CD4-positive, alpha-beta T cell treated with Interleukin-12 subunit alpha and Interleukin-12 subunit beta, for 1 hour (primary cell): ENCODE results near the gene CBR3.
A peak's percentile ranks its signal among the peaks of the same experiment; 100 is the strongest.
"Not testable (repeated sequence)": the region's sequence is repeated elsewhere in the genome, so short reads cannot be mapped to it uniquely, and the experiment has no call there.

ENCODE experiments used
- DNase-seq: peaks from one replicate; pipeline ENCODE4 v3.0.0-alpha.2; 2020

The CBR3 gene

DNA sequence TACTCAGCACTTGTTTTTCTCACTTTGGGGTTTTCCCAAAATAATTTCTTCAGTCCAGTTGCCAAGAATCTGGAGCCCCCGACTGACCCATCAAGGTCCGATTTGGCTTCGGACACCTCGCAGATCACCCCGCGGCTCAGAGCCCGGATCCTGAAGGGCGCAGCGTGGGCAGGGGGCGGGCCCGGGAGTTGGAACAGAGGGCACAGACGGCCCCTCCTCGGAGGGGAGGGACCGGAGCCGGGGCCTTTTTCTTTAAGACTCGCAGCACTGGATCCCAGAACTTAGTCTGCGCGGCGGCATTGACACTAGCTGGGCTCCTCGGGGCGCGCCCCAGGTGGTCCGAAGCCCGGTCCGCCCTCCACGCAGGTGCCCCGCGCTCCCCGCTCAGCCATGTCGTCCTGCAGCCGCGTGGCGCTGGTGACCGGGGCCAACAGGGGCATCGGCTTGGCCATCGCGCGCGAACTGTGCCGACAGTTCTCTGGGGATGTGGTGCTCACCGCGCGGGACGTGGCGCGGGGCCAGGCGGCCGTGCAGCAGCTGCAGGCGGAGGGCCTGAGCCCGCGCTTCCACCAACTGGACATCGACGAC is at the start of gene CBR3:
CBR3 (plus strand) TSS at position 277 of the 588 bp plus-strand sequence; CDS start at position 391, 114 bp downstream.
- peak; percentile 46 for DNase-seq

DNA sequence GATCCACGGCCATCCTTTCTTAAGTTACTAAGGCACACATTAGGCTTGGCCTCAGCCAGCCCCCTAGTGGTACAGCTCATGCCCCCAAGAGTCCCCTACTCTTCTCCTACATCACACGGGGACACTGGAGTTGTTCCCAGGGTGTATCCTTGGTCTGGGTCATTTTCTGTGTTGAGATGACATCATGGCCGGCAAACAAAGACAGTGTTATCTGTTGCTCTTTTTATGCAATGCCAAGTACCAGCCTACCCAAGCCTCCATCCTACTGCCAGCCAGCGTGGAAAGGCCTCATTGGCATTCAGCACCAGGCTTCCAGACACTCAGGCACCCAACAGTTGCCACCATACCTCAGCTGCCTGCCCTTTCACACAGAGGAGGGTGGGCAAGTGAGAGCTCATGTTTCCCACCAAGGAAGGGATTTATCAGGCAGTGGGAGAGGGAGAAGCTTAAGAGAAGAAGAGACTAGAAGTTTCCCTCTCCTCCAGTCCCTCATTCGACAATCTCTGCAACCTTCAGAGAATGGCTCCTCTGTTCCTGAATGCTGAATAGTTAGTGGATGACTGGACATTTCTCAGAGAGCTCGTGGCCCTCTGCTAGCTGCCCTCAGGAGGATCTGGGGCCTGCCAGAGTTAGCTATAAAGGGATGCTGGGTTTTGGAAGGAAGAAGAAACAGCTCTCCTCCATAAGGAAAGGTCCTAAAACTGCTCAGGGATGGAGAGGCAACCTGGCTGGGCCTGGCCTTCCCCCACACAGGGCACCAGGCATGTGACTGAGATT is 47.3 kb upstream of the CBR3 start:
- no peak for DNase-seq

DNA sequence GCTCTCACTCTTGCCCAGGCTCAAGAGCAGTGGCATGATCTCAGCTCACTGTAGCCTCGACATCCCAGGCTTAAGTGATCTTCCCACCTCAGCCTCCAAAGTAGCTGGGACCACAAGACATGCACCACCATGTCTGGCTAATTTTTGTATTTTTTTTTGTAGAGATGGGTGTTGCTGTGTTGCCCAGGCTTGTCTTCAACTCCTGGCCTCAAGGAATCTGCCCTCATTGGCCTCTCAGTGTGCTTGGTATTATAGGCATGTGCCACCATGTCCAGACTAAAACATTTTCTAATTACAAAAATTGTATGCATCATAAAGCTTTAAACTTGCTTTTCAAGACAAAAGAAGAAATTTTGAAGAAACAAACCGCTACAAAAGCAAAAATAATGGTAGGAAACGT is 44.9 kb upstream of the CBR3 start:
- DNase-seq, result no peak

DNA sequence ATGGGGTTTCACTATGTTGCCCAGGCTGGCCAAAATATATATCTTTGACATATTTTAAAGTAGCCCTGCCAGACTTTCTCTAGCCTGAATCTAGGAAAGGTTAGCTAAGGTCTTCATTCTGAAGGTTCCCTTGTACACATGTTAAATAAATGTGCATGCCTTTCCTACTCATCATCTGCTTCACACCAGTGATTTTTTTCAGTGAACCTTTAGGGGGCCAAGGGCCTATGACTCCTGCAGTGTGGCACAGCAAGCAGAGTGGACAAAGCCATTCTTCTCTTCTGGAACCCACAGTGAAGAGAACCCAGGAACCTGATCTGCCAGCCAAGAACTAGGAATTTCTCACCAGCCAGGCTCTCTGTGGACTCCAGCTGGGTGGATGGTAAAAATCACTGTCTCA is 42.2 kb upstream of the CBR3 start:
- DNase-seq, result no peak

DNA sequence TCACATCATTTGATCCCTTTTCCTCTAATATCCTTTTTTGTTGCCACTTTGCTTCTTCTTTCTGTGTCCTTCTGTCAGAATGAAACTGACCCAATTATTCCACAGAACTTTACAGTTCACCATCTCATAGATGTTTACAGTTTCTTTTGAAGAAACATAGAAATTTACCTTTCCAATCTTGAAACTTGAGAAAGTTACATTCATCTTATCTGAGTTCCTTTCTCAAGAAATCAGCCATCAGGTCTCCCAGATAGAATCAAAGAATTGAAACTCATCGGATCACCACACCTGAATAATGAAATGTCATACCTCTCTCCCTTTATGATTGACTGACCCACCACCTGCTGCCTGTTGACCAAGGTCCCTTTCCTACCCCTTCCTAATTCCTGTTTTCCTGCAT is 41.4 kb upstream of the CBR3 start:
- no peak for DNase-seq

DNA sequence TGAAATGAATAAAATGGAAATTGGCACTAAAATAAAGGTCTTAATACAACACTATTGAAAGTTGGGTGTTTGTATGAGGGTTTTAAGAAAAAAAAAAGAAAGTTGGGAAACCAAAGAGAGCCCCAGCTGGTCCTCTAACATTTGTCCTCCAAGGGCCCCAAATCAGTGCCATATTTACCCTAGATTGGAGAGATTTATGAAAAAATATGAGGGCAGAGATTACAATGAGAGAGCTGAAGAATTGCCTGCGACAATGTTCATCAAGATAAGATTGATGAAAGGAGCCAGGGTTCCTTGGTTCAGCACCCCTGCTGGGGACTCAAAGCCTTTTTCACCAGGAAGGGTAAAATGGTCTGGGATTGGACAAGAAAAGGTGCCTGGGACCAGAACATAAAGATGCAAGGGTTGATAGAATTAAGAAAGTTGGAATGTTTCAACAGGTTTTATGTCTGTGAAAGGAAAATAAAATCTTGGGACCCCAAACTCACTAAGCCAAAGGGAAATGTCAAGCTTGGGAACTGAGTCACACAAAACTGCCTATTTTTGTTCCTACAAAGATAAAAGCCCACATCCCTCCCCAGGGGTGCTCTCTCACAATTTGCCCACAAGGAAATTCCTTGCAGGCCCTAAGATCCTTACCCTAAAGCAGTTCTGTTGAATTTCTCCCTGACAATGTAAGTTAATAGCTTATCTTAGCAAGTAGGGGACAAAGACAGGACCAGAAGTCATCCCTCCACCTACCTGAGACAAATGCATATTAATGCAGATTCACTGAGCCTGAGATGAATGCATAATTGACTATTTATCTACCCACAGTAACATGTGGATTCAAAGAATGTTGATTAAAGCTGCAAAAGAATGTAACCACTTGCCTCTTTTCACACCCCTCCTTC is 38.2 kb upstream of the CBR3 start:
- no peak for DNase-seq

DNA sequence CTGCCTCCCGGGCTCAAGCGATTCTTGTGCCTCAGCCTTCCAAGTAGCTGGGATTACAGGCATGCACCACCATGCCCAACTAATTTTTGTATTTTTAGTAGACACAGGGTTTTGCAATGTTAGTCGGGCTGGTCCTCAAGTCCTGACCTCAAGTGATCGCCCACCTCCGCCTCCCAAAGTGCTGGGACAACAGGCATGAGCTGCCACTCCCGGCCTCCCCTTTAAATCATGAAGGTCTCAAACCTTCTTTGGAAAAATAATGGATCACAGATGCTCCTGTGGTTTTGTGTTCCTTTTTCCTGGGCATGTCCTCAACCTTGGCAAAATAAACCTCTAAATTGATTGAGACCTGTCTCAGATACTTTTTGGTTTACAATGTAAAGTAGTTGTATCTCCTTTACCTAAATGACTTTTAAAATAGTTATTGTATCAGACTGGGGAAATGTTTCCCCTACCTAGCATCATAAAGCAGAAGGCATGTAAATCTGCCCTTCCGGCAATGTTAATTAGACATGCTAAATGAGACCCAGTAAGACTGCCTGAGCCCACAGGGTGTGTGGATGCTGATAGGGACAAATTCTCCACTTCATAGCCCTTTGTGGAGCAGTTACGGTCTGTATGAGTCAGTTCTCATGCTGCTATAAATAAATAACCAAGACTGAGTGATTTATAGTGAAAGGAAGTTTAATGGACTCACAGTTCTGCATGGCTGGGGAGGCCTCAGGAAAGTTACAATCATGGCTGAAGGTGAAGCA is 37.3 kb upstream of the CBR3 start:
- no peak for DNase-seq

DNA sequence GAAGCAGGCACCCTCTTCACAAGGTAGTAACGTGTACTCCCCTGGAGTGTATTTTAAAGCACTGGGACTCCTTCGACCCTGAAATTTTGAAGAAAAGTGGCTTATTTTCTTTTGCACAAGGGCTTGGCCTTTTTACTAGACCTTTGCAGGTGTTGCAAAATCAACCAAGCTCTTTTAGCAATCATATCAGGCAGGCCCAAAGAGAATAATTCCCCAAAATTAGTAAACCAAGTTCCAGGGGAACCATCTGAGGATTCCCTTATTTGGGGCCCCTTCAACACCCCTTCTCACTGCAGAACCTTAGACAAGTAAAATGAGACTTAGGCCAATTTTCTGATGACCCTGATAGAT is 36.7 kb upstream of the CBR3 start:
- no peak for DNase-seq

DNA sequence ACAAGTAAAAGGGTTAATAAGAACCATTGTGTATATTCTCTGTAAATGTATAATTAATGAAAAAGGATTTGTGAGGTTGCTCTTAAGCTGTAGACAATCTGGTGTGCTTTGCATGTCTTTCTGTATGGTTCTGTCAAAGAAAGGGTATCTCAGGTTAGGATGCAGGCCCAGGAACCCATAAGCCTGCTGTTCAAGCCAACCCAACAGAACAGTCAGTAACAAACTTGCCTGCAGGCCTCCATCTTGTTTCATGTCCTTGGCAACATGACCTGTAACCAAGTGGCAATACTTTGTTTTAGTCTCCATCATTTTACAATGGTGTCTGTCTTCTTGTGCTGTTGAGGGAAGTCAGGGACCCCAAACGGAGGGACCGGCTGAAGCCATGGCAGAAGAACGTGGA is 35.9 kb upstream of the CBR3 start:
- DNase-seq, result no peak

DNA sequence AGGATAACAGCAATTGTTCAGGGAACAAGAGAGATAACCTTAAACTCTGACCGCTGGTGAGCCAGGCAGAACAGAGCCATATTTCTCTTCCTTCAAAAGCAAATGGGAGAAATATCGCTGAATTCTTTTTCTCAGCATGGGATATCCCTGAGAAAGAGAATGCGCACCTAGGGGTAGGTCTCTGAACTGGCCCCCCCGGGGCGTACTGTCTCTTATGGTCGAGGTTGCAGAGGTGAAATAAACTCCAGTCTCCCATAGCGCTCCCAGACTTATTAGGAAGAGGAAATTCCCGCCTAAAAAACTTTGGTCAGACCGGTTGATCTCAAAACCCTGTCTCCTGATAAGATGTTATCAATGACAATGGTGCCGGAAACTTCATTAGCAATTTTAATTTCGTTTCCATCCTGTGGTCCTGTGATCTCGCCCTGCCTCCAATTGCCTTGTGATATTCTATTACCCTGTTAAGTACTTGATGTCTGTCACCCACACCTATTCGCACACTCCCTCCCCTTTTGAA is 35.1 kb upstream of the CBR3 start:
- DNase-seq, result not testable (repeated sequence)

DNA sequence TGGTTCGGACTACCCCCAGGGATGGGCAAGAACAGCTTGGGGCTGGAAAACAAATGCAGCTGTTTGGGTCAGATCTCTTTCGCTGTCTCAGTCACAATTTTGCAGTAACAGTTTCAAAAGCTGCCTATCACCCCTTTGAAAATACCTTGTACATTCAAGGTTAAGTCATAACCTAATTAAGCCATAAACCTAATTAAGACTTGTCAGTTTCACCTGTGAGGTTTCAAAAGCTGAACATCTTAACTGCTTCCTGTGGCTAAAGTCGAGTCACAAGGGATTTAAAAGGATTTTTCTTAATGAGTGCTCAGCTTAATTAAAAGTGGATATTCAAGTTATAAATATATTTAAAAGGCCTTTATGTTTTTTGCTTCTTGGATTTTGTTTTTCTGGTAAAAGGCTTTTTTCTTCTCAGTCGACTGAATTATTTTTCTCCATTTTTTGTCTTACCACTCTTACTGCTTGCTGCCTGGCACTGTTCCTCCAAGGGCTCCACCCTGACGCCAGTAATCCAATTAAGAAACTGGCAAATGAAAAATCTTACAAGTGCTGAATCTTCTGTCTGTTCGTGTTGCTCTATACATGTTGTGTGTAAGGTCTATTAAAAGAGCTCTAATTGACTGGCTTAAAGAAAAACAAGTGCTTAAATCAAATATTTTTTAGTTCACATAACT is 33.8 kb upstream of the CBR3 start:
- DNase-seq, result no peak

DNA sequence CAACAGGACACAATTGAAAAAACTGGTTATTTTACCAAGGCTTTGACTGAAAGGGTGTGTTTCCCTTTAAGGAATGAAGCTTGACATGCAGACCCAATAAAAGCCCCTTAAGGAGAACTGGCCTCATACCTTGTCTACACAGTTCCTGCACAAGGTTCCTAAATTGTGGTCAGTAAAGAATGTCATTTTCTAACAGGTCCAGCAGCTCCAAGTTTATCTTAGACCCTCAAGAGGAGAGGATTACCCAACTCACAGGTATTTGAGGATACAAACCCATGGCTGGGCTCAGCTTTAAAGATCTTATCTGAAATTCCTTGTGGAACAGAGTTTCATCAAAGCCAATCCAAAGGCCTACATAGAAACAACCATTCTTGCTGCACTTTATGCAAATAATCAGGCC is 31.4 kb upstream of the CBR3 start:
- DNase-seq, result no peak

DNA sequence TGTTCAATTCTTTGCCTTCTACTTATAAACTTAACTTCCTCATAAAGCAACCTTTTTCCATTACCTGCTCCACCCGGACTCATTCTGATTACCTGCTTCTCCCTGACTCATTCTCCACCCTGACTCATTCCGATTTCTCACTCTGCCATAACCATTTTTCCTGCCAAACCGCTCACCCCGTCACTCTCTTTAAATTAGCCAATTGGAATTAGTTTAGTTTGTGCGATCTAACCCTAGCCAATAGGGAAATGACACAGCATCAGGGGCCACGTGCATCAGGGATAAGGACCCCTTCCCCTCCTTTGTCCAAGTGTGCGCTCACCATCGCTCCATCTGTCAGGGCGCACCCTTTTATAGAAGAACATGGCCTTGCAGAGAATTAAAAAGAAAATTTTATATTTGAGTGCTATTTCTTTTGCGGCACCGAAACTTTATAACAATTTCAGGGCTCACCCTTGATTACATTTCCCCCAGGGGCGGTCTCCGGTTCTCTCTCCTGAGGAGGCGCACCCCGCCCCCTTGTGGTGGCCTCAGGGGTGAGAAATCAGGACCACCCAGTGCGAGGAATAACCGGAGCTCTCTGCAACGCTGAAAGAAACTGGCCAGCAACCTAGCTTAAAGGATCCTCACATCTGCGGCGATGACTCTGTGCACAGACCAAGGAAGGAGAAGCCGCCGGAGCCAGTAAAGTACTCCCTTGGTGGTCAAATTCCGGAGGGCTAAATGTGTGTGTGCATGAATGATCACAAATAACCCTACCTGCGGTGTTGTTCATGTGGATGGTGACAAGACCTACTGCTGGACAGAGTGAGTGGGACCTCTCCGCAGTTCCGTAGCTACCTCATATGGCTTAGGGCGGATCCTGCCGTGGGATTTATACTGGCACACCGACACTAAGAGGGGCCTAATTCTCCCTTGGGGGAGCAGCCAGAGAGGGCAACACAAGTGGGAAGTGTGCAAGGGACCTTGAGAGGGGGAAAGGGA is 30.3 kb upstream of the CBR3 start:
- peak; percentile 45 for DNase-seq

DNA sequence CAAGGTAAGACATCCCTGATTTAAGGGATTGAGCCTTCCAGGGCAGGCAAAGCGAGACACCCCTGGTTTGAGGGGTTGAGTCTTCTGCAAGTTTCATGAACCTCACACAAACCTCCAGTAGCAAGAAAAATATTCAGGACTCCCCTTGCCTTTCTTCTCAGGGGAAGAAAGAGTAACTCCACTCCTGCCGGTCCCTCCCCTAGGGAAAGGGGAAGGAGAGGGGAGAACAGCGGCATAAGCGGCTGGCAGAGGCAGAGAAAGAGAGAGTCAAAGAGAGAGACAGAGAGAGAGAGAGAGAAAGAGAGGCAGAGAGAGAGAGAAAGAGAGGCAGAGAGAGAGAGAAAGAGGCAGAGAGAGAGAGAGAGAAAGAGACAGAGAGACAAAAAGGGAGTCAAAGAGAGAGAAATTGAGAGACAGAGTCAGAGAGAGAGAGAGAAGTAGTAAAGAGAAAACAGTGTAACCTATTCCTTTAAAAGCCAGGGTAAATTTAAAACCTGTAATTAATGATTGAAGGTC is 29.5 kb upstream of the CBR3 start:
- no peak for DNase-seq

DNA sequence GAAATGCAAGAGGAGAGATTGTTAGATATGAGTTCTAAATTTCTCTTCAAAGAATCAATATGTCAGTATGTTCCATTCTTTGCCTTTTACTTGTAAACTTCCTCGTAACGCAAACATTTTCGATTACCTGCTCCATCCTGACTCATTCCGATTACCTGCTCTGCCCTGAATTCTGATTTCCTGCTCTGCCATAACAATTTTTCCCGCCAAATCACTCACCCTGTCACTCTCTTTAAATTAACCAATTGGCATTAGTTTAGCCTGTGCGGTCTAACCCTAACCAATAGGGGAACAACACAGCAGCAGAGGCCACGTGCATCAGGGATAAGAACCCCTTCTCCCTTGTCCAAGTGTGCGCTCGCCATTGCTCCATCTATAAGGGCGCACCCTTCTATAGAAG is 25.0 kb upstream of the CBR3 start:
- no peak for DNase-seq

DNA sequence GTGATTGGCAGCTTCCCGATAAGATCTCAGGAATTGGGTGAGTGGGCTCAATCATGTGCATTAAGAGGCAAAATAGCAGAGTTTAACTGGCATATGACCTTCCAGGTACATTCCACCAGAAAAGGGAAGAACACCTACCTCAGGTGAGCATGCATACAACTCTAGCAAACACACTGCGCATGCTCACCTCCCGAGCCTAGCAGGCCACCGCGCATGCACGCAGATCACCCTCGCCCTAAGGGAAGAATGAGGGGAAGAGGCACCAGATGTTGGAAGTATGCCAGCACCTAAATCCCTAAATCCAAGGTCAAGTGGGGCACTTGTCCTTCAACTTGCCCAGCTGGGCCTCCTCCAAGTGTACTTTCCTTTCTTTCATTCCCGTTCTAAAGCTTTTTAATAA is 23.6 kb upstream of the CBR3 start:
- DNase-seq, result no peak

DNA sequence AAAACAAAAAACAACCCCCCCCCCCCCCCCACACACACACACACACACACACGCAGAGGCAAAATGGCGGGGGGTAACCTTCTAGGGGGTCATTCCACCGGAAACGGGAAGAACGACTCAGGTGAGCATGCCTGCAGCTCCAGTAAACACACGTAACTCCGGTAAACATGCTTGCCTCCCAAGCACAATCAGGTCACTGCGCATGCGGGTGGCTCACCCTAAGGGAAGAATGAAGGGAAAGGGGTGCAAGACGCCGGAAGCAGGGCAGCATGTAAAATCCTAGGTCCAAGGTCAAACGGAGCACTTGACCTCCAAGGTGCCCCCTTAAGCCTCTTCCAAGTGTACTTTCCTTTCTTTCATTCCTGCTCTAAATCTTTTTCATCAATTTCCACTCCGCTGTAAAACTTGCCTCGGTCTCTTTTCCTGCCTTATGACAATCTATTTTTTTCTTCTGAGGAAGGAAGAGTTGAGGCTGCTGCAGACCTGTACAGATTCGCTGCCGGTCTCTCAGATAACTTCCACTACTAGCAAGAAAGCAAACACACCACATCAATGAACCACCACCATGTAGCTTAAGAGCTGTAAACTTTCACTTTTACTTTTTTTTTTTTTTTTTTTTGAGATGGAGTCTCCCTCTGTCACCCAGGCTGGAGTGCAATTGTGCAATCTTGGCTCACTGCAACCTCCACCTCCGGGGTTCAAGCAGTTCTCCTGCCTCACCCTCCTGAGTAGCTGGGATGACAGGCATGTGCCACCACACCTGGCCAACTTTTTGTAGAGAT is 21.0 kb upstream of the CBR3 start:
- DNase-seq, result peak; percentile 65

DNA sequence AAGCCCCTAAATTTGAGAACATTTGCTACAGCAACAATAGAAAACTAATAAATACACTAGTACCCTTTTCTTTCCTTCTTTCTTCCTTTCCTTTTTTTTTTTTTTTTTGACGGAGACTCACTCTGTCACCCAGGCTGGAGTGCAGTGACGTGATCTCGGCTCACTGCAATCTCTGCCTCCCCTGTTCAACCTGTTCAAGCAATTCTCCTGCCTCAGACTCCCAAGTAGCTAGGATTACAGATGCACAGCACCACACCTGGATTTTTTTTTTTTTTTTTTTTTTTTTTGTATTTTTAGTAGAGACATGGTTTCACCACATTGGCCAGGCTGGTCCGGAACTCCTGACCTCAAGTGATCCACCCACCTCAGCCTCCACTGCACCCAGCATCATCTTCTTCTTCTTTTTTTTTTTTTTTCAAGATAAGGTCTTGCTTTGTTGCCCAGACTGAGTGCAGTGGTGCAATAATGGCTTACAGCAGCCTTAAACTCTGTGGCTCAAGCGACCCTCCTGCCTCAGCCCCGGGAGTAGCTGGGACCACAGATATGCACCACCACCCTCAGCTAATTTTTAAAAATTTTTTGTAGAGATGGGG is 19.6 kb upstream of the CBR3 start:
- DNase-seq, result no peak

DNA sequence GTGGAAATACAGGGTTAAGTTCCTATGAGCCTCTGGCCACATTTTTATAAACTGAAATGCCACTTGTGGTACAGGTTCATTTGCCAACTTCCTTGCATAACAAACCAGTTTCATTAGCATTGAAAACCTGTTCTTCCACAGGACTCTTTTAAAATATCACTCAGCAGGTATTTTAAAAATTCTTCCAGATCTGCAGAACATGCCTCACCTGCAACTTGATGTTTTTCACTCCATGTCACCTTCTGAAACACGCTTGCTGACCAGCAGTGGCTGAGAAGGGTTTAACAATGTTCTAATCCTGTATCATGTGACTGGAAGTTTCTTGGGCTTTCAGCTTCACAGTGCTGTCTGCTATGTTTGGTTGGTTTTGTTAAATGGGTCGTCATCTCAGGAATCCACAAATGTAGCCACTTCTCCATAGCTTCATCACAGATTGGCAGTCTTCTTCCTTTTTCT is 17.6 kb upstream of the CBR3 start:
- DNase-seq, result no peak
